ENCODE measurements around the gene TMEM203. TPM values are rescaled to one million over a fixed set of nuclear protein-coding genes. Genes with fewer than 3 reads are reported as not detected.

The TMEM203 gene
- total and polyA plus RNA-seq, 2 of the 13 experiments (the other 11 are each of a cell fraction or from before 2014, with no cell fraction given), result 23.4 to 36.7 TPM

GRCh38 chr9:137235424-137236237 lies 30.2 kb upstream of the TMEM203 start (continued):
- TF ChIP-seq, protein P1, sequence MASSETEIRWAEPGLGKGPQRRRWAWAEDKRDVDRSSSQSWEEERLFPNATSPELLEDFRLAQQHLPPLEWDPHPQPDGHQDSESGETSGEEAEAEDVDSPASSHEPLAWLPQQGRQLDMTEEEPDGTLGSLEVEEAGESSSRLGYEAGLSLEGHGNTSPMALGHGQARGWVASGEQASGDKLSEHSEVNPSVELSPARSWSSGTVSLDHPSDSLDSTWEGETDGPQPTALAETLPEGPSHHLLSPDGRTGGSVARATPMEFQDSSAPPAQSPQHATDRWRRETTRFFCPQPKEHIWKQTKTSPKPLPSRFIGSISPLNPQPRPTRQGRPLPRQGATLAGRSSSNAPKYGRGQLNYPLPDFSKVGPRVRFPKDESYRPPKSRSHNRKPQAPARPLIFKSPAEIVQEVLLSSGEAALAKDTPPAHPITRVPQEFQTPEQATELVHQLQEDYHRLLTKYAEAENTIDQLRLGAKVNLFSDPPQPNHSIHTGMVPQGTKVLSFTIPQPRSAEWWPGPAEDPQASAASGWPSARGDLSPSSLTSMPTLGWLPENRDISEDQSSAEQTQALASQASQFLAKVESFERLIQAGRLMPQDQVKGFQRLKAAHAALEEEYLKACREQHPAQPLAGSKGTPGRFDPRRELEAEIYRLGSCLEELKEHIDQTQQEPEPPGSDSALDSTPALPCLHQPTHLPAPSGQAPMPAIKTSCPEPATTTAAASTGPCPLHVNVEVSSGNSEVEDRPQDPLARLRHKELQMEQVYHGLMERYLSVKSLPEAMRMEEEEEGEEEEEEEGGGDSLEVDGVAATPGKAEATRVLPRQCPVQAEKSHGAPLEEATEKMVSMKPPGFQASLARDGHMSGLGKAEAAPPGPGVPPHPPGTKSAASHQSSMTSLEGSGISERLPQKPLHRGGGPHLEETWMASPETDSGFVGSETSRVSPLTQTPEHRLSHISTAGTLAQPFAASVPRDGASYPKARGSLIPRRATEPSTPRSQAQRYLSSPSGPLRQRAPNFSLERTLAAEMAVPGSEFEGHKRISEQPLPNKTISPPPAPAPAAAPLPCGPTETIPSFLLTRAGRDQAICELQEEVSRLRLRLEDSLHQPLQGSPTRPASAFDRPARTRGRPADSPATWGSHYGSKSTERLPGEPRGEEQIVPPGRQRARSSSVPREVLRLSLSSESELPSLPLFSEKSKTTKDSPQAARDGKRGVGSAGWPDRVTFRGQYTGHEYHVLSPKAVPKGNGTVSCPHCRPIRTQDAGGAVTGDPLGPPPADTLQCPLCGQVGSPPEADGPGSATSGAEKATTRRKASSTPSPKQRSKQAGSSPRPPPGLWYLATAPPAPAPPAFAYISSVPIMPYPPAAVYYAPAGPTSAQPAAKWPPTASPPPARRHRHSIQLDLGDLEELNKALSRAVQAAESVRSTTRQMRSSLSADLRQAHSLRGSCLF (CRISPR knock-in tag; IDR thresholded peaks at IDR 0.05; ENCODE audit: borderline replicate concordance), result no peak
- TF ChIP-seq ZBTB8A (CRISPR knock-in tag; IDR thresholded peaks at IDR 0.05; ENCODE audit: borderline replicate concordance, low read depth), result no peak
- TF ChIP-seq DNMT3B (CRISPR knock-in tag; conservative IDR thresholded peaks at IDR 0.05), result no peak
- peak; percentile 84 for TF ChIP-seq SAP130 (CRISPR knock-in tag; IDR thresholded peaks at IDR 0.05; ENCODE audit: low read depth)
- no peak for TF ChIP-seq HMGA1 (CRISPR knock-in tag; conservative IDR thresholded peaks at IDR 0.05)
- TF ChIP-seq, protein P2, sequence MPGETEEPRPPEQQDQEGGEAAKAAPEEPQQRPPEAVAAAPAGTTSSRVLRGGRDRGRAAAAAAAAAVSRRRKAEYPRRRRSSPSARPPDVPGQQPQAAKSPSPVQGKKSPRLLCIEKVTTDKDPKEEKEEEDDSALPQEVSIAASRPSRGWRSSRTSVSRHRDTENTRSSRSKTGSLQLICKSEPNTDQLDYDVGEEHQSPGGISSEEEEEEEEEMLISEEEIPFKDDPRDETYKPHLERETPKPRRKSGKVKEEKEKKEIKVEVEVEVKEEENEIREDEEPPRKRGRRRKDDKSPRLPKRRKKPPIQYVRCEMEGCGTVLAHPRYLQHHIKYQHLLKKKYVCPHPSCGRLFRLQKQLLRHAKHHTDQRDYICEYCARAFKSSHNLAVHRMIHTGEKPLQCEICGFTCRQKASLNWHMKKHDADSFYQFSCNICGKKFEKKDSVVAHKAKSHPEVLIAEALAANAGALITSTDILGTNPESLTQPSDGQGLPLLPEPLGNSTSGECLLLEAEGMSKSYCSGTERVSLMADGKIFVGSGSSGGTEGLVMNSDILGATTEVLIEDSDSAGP (CRISPR knock-in tag; IDR thresholded peaks at IDR 0.05; ENCODE audit: borderline replicate concordance), result no peak; the same call in 1 of the 2 replicates
- TF ChIP-seq NR0B2 (CRISPR knock-in tag; IDR thresholded peaks at IDR 0.05), result no peak
- TF ChIP-seq ZNF614 (CRISPR knock-in tag; IDR thresholded peaks at IDR 0.05; ENCODE audit: borderline replicate concordance), result no peak
- TF ChIP-seq, protein P3, sequence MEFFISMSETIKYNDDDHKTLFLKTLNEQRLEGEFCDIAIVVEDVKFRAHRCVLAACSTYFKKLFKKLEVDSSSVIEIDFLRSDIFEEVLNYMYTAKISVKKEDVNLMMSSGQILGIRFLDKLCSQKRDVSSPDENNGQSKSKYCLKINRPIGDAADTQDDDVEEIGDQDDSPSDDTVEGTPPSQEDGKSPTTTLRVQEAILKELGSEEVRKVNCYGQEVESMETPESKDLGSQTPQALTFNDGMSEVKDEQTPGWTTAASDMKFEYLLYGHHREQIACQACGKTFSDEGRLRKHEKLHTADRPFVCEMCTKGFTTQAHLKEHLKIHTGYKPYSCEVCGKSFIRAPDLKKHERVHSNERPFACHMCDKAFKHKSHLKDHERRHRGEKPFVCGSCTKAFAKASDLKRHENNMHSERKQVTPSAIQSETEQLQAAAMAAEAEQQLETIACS (CRISPR knock-in tag; IDR thresholded peaks at IDR 0.05), result no peak
- no peak for TF ChIP-seq ZNF746 (CRISPR knock-in tag; IDR thresholded peaks at IDR 0.05)
- no peak for TF ChIP-seq ISX (CRISPR knock-in tag; conservative IDR thresholded peaks at IDR 0.05)
- TF ChIP-seq TSC22D2 (CRISPR knock-in tag; IDR thresholded peaks at IDR 0.05; ENCODE audit: borderline replicate concordance), result no peak
- TF ChIP-seq MXI1 (IDR thresholded peaks at IDR 0.05; ENCODE audit: borderline replicate concordance, low read depth, low read length), result peak; percentile 1; the same call in 1 of the 3 replicates
- peak; percentile 66; the same call in 1 of the 2 replicates for TF ChIP-seq HOXA3 (CRISPR knock-in tag; IDR thresholded peaks at IDR 0.05)
- TF ChIP-seq ZNF567 (CRISPR knock-in tag; IDR thresholded peaks at IDR 0.05; ENCODE audit: borderline replicate concordance), result no peak
- no peak; the same call in 1 of the 2 replicates for TF ChIP-seq MXD3 (CRISPR knock-in tag; IDR thresholded peaks at IDR 0.05)
- TF ChIP-seq ZNF850 (CRISPR knock-in tag; conservative IDR thresholded peaks at IDR 0.05), result no peak
- TF ChIP-seq HNF4G (IDR thresholded peaks at IDR 0.05; ENCODE audit: borderline replicate concordance, low read depth, low read length), result peak; percentile 44; the same call in 1 of the 2 replicates
- TF ChIP-seq HNF4G (CRISPR knock-in tag; IDR thresholded peaks at IDR 0.05; ENCODE audit: borderline replicate concordance, low read depth), result no peak
- TF ChIP-seq ZNF713 (CRISPR knock-in tag; IDR thresholded peaks at IDR 0.05), result no peak
